Tibial artery (tissue), 4 donors: Measurements from ENCODE around the gene PPP1CA.

ENCODE experiments used
- DNase-seq, 2 donors: peaks; one replicate each; pipeline ENCODE4 v3.0.0-alpha.2; 2019
- H3K27ac ChIP-seq, 2 donors: fragments of 200-600 bp; sonication (generic) in 1 of 2; 1 replicate in 1 of 2; 2 replicates in 1 of 2; pipeline ENCODE4 v1.5.1; 2018 to 2019; ENCODE audit warnings: mild to moderate bottlenecking in 1 of 2
- H3K27me3 ChIP-seq, 2 donors: fragments of 200-600 bp; sonication (generic) in 1 of 2; one replicate each; pipeline versions ENCODE4 v1.5.1 to v1.6.0; 2016 to 2019
- H3K36me3 ChIP-seq, 3 donors: fragments of 200-600 bp; sonication (generic) in 2 of 3; one replicate each; pipeline ENCODE4 v1.5.1; 2016 to 2019; ENCODE audit warnings: mild to moderate bottlenecking in 2 of 3
- H3K4me1 ChIP-seq, 4 donors: fragments of 200-600 bp; sonication (generic) in 2 of 4; 1 replicate in 3 of 4; 2 replicates in 1 of 4; pipeline ENCODE4 v1.5.1; 2016 to 2019
- H3K4me3 ChIP-seq, 2 donors: fragments of 200-600 bp; sonication (generic) in 1 of 2; 1 replicate in 1 of 2; 2 replicates in 1 of 2; pipeline ENCODE4 v1.5.1; 2018 to 2019; ENCODE audit warnings: mild to moderate bottlenecking in 2 of 2
- H3K9me3 ChIP-seq, 3 donors: fragments of 200-600 bp; sonication (generic) in 1 of 3; one replicate each; pipeline ENCODE4 v1.5.1; 2016 to 2019
- CTCF ChIP-seq, 2 experiments: fragments of 200-600 bp in 1 of 2; fragments of 450-650 bp in 1 of 2; IDR thresholded peaks; one replicate each; pipeline ENCODE4 v1.5.1; 2017 to 2019; ENCODE audit warnings: antibody characterized with exemption in 2 of 2, mild to moderate bottlenecking in 1 of 2, moderate library complexity in 1 of 2
- intact Hi-C: fragments of 100-400 bp; cut with DNase I; formaldehyde crosslinking; loops from one replicate; pipeline ENCODE4 v1.15.0; 2023; ENCODE audit warnings: low total_unique reads

PPP1CA gene

GRCh38 chr11:67415501-67416304 is 14.0 kb upstream of the PPP1CA start, which contains the start of gene CARNS1:
Gene CARNS1 (plus strand): TSS chr11:67415678. CDS start chr11:67416200, 522 bp downstream.
- no peak for TF ChIP-seq CTCF (IDR thresholded peaks at IDR 0.05)
- intact Hi-C loops = no loop called here
- DNase-seq = no peak
- H3K27me3 ChIP-seq = peaks cover 0 to 21% of the 10 kb centered on the region in 2 donors
- H3K4me1 ChIP-seq = peaks cover 5 to 60% (median 51%) of the 10 kb centered on the region in 4 donors
- no peaks in the 10 kb centered on the region for H3K9me3 ChIP-seq
- no peaks in the 10 kb centered on the region for H3K36me3 ChIP-seq
- H3K4me3 ChIP-seq = peak within 1 kb of the TSS; percentile 46 to 57
- peak within 1 kb of the TSS; percentile 93 to 95 for H3K27ac ChIP-seq

GRCh38 chr11:67413266-67413849 is 11.7 kb upstream of the PPP1CA start:
- no peak for TF ChIP-seq CTCF (IDR thresholded peaks at IDR 0.05)
- H3K27ac ChIP-seq = no peak overlapping the region
- H3K36me3 ChIP-seq = no peaks in the 10 kb centered on the region
- no peak overlapping the region for H3K4me3 ChIP-seq
- intact Hi-C loops = no loop called here
- H3K9me3 ChIP-seq = no peaks in the 10 kb centered on the region
- peaks cover 5 to 48% (median 31%) of the 10 kb centered on the region in 4 donors for H3K4me1 ChIP-seq
- H3K27me3 ChIP-seq = peaks cover 0 to 44% of the 10 kb centered on the region in 2 donors
- no peak for DNase-seq

- no peak for DNase-seq
- no peak for TF ChIP-seq CTCF (IDR thresholded peaks at IDR 0.05)
- intact Hi-C loops = no loop called here
- Histone ChIP-seq H3K36me3 (no peaks in the 10 kb centered on the region), H3K27ac (no peak overlapping the region), H3K27me3 (peaks cover 0 to 51% of the 10 kb centered on the region in 2 donors), H3K4me1 (peaks cover 5 to 40% (median 24%) of the 10 kb centered on the region in 4 donors), H3K9me3 (no peaks in the 10 kb centered on the region), H3K4me3 (no peak overlapping the region)
These were observed 11.0 kb upstream of the PPP1CA start for GRCh38 chr11:67412495-67413179.

GRCh38 chr11:67411785-67412152 is 10.1 kb upstream of the PPP1CA start:
- Histone ChIP-seq H3K27ac (no peak overlapping the region), H3K4me3 (no peak overlapping the region), H3K27me3 (peaks cover 0 to 60% of the 10 kb centered on the region in 2 donors), H3K4me1 (peaks cover 0 to 32% (median 15%) of the 10 kb centered on the region in 4 donors), H3K9me3 (no peaks in the 10 kb centered on the region), H3K36me3 (no peaks in the 10 kb centered on the region)
- DNase-seq = no peak
- TF ChIP-seq CTCF (IDR thresholded peaks at IDR 0.05) = no peak
- intact Hi-C loops = no loop called here

GRCh38 chr11:67410984-67411784 is 9.5 kb upstream of the PPP1CA start:
- DNase-seq = no peak
- Histone ChIP-seq H3K27me3 (peaks cover 0 to 66% of the 10 kb centered on the region in 2 donors), H3K4me1 (peaks cover 0 to 26% (median 9%) of the 10 kb centered on the region in 4 donors), H3K4me3 (no peak overlapping the region), H3K9me3 (no peaks in the 10 kb centered on the region), H3K27ac (no peak overlapping the region), H3K36me3 (no peaks in the 10 kb centered on the region)
- intact Hi-C loops = no loop called here
- no peak for TF ChIP-seq CTCF (IDR thresholded peaks at IDR 0.05)
